CD4-positive, CD25-positive, alpha-beta regulatory T cell (primary cell): ENCODE results near the gene UBE2B. TPM values are rescaled to one million over a fixed set of nuclear protein-coding genes. Genes with fewer than 3 reads are reported as not detected.
"Not testable (repeated sequence)": the region's sequence is repeated elsewhere in the genome, so short reads cannot be mapped to it uniquely, and the experiment has no call there.

Source experiments
- ATAC-seq, 2 donors: fragments of 150-1000 bp; cut with Tn5 transposase; one replicate each; pipeline ENCODE4 v1.10.0; 2021; ENCODE audit warnings: low read depth in 2 of 2, moderate number of reproducible peaks in 2 of 2, moderate library complexity in 1 of 2
- DNase-seq, 3 donors: peaks; one replicate each; pipeline versions ENCODE4 v3.0.0 to v3.0.0-alpha.2; 2012 to 2022; ENCODE audit warnings: mixed read lengths in 1 of 3
- H3K27ac ChIP-seq: one replicate; pipeline ENCODE4 v1.7.0; 2013; ENCODE audit warnings: mild to moderate bottlenecking, low read length; ENCODE audit not compliant: insufficient read depth, poor library complexity, severe bottlenecking
- H3K27me3 ChIP-seq: one replicate; pipeline ENCODE4 v1.7.0; 2013; ENCODE audit warnings: low read length; ENCODE audit not compliant: control insufficient read depth, insufficient read depth
- H3K36me3 ChIP-seq: one replicate; pipeline ENCODE4 v1.7.0; 2013; ENCODE audit warnings: mild to moderate bottlenecking, low read length, moderate library complexity; ENCODE audit not compliant: control insufficient read depth, insufficient read depth
- H3K4me1 ChIP-seq: 2 replicates; pipeline ENCODE4 v1.7.0; 2013; ENCODE audit warnings: mild to moderate bottlenecking, low read length; ENCODE audit not compliant: insufficient read depth, control insufficient read depth, poor library complexity, severe bottlenecking
- H3K4me3 ChIP-seq: one replicate; pipeline ENCODE4 v1.7.0; 2013; ENCODE audit warnings: low read depth, mild to moderate bottlenecking, low read length, moderate library complexity
- H3K9me3 ChIP-seq, 2 experiments: 1 replicate in 1 of 2; 2 replicates in 1 of 2; pipeline ENCODE4 v1.7.0; 2013; ENCODE audit warnings: low read length in 2 of 2, mild to moderate bottlenecking in 1 of 2, moderate library complexity in 1 of 2; ENCODE audit not compliant: control insufficient read depth in 2 of 2
- H3K27ac Mint-ChIP-seq, 3 donors: one replicate each; pipeline ENCODE4 v1.8.0; 2020 to 2022; ENCODE audit warnings: mild to moderate bottlenecking in 3 of 3, mixed read lengths in 3 of 3, moderate library complexity in 2 of 3
- H3K27me3 Mint-ChIP-seq: one replicate; pipeline ENCODE4 v1.8.0; 2022; ENCODE audit warnings: mild to moderate bottlenecking, mixed read lengths
- H3K36me3 Mint-ChIP-seq: one replicate; pipeline ENCODE4 v1.8.0; 2020; ENCODE audit warnings: mixed read lengths
- H3K4me1 Mint-ChIP-seq, 4 donors: one replicate each; pipeline ENCODE4 v1.8.0; 2020 to 2022; ENCODE audit warnings: mixed read lengths in 4 of 4, mild to moderate bottlenecking in 1 of 4
- H3K4me3 Mint-ChIP-seq, 4 donors: one replicate each; pipeline ENCODE4 v1.8.0; 2020 to 2022; ENCODE audit warnings: mild to moderate bottlenecking in 4 of 4, mixed read lengths in 4 of 4, moderate library complexity in 3 of 4
- H3K9me3 Mint-ChIP-seq, 7 donors: one replicate each; pipeline ENCODE4 v1.8.0; 2020 to 2022; ENCODE audit warnings: mixed read lengths in 7 of 7, mild to moderate bottlenecking in 3 of 7, moderate library complexity in 2 of 7
- polyA plus RNA-seq, 4 donors: library from polyadenylated mRNA; unstranded; fragments of 300-500 nt; fragmentation: Illumina TruSeq; gene quantifications; one replicate each; pipeline ENCODE4 v1.2.3, GENCODE V29; 2021
- total RNA-seq: library from RNA; stranded (reverse); gene quantifications from one replicate; pipeline ENCODE4 v1.2.3, GENCODE V29; 2022

The UBE2B gene
- total and polyA plus RNA-seq, 5 donors from 2014 or later: 84.5 to 142 (median 97.0) TPM

- H3K27ac ChIP-seq, H3K4me3 ChIP-seq, H3K27me3 Mint-ChIP-seq, H3K27ac Mint-ChIP-seq, H3K4me3 Mint-ChIP-seq, H3K9me3 Mint-ChIP-seq, ATAC-seq, H3K9me3 ChIP-seq, H3K27me3 ChIP-seq, DNase-seq: not testable (repeated sequence)
- Mint-ChIP-seq H3K36me3 (peaks cover 33% of the 10 kb centered on the region), H3K4me1 (peaks cover 27 to 47% (median 29%) of the 10 kb centered on the region in 4 donors)
- Histone ChIP-seq H3K4me1 (peaks cover 15% of the 10 kb centered on the region), H3K36me3 (peaks cover 73% of the 10 kb centered on the region)
These were observed 10.8 kb downstream of the UBE2B start for GRCh38 chr5:134382204-134382603.

GRCh38 chr5:134383980-134384697, 12.8 kb downstream of the UBE2B start:
- no peak for DNase-seq
- Histone ChIP-seq H3K27me3 (no peaks in the 10 kb centered on the region), H3K27ac (peak overlapping the region; percentile 18), H3K9me3 (no peaks in the 10 kb centered on the region), H3K4me3 (no peak overlapping the region), H3K36me3 (peaks cover 83% of the 10 kb centered on the region), H3K4me1 (peaks cover 12% of the 10 kb centered on the region)
- H3K27ac Mint-ChIP-seq: peak overlapping the region in 2 of 3 donors; percentile 23 to 75
- no peaks in the 10 kb centered on the region for H3K9me3 Mint-ChIP-seq
- no peak for ATAC-seq
- peaks cover 14 to 28% (median 17%) of the 10 kb centered on the region in 4 donors for H3K4me1 Mint-ChIP-seq
- no peak overlapping the region for H3K4me3 Mint-ChIP-seq
- peaks cover 48% of the 10 kb centered on the region for H3K36me3 Mint-ChIP-seq
- H3K27me3 Mint-ChIP-seq: no peaks in the 10 kb centered on the region

- H3K4me1 ChIP-seq: no peaks in the 10 kb centered on the region
- no peak overlapping the region for H3K27ac ChIP-seq
- H3K9me3 ChIP-seq: no peaks in the 10 kb centered on the region
- no peaks in the 10 kb centered on the region for H3K27me3 ChIP-seq
- no peak overlapping the region for H3K4me3 ChIP-seq
- H3K9me3 Mint-ChIP-seq: no peaks in the 10 kb centered on the region
- no peak overlapping the region for H3K4me3 Mint-ChIP-seq
- DNase-seq (no peak), ATAC-seq (no peak)
- peaks cover 6 to 13% (median 11%) of the 10 kb centered on the region in 4 donors for H3K4me1 Mint-ChIP-seq
- no peaks in the 10 kb centered on the region for H3K27me3 Mint-ChIP-seq
- peak overlapping the region in 1 of 3 donors; percentile 40 for H3K27ac Mint-ChIP-seq
- H3K36me3 Mint-ChIP-seq: peaks cover 57% of the 10 kb centered on the region
- H3K36me3 ChIP-seq: peaks cover 90% of the 10 kb centered on the region
These were observed 16.1 kb downstream of the UBE2B start for GRCh38 chr5:134387443-134387842.

- Histone ChIP-seq H3K4me3 (no peak overlapping the region), H3K27me3 (no peaks in the 10 kb centered on the region), H3K36me3 (peaks cover 93% of the 10 kb centered on the region), H3K4me1 (no peaks in the 10 kb centered on the region), H3K9me3 (no peaks in the 10 kb centered on the region), H3K27ac (no peak overlapping the region)
- peak overlapping the region in 1 of 4 donors; percentile 32 for H3K4me3 Mint-ChIP-seq
- no peaks in the 10 kb centered on the region for H3K9me3 Mint-ChIP-seq
- peaks cover 52% of the 10 kb centered on the region for H3K36me3 Mint-ChIP-seq
- ATAC-seq (no peak), DNase-seq (no peak)
- H3K27me3 Mint-ChIP-seq: no peaks in the 10 kb centered on the region
- no peak overlapping the region for H3K27ac Mint-ChIP-seq
- peaks cover 0 to 8% (median 3%) of the 10 kb centered on the region in 4 donors for H3K4me1 Mint-ChIP-seq
These were observed 20.9 kb downstream of the UBE2B start for GRCh38 chr5:134392301-134392700.

GRCh38 chr5:134394932-134395331, 23.6 kb downstream of the UBE2B start:
- peaks cover 0 to 8% (median 4%) of the 10 kb centered on the region in 4 donors for H3K4me1 Mint-ChIP-seq
- H3K36me3 Mint-ChIP-seq: peaks cover 51% of the 10 kb centered on the region
- no peaks in the 10 kb centered on the region for H3K9me3 Mint-ChIP-seq
- H3K27ac Mint-ChIP-seq: no peak overlapping the region
- no peak overlapping the region for H3K4me3 Mint-ChIP-seq
- Histone ChIP-seq H3K9me3 (no peaks in the 10 kb centered on the region), H3K4me1 (no peaks in the 10 kb centered on the region), H3K27ac (no peak overlapping the region), H3K27me3 (no peaks in the 10 kb centered on the region), H3K4me3 (no peak overlapping the region), H3K36me3 (peaks cover 86% of the 10 kb centered on the region)
- ATAC-seq: no peak
- no peak for DNase-seq
- no peaks in the 10 kb centered on the region for H3K27me3 Mint-ChIP-seq

GRCh38 chr5:134396274-134396673, 24.9 kb downstream of the UBE2B start:
- Histone ChIP-seq H3K4me3 (no peak overlapping the region), H3K36me3 (peaks cover 72% of the 10 kb centered on the region), H3K4me1 (no peaks in the 10 kb centered on the region), H3K9me3 (no peaks in the 10 kb centered on the region), H3K27me3 (no peaks in the 10 kb centered on the region), H3K27ac (no peak overlapping the region)
- no peak for DNase-seq
- Mint-ChIP-seq H3K36me3 (peaks cover 44% of the 10 kb centered on the region), H3K4me3 (no peak overlapping the region), H3K27ac (no peak overlapping the region), H3K9me3 (no peaks in the 10 kb centered on the region), H3K4me1 (peaks cover 0 to 11% (median 4%) of the 10 kb centered on the region in 4 donors), H3K27me3 (no peaks in the 10 kb centered on the region)
- no peak for ATAC-seq

- peak in 1 of 2 donors; percentile 21 for ATAC-seq
- peaks cover 68% of the 10 kb centered on the region for H3K36me3 ChIP-seq
- Mint-ChIP-seq H3K9me3 (peaks cover 0 to 2% (median 0%) of the 10 kb centered on the region in 7 donors), H3K36me3 (peaks cover 43% of the 10 kb centered on the region), H3K27me3 (no peaks in the 10 kb centered on the region), H3K27ac (no peak overlapping the region), H3K4me1 (peaks cover 0 to 11% (median 4%) of the 10 kb centered on the region in 4 donors), H3K4me3 (no peak overlapping the region)
- no peak overlapping the region for H3K4me3 ChIP-seq
- H3K4me1 ChIP-seq: no peaks in the 10 kb centered on the region
- H3K9me3 ChIP-seq: no peaks in the 10 kb centered on the region
- DNase-seq: no peak
- no peak overlapping the region for H3K27ac ChIP-seq
- H3K27me3 ChIP-seq: no peaks in the 10 kb centered on the region
These were observed 25.8 kb downstream of the UBE2B start for GRCh38 chr5:134397196-134397595.

GRCh38 chr5:134398609-134399155, 27.3 kb downstream of the UBE2B start:
- Histone ChIP-seq H3K27ac (no peak overlapping the region), H3K36me3 (peaks cover 56% of the 10 kb centered on the region), H3K9me3 (no peaks in the 10 kb centered on the region), H3K4me1 (no peaks in the 10 kb centered on the region), H3K4me3 (no peak overlapping the region), H3K27me3 (no peaks in the 10 kb centered on the region)
- H3K27ac Mint-ChIP-seq: no peak overlapping the region
- H3K27me3 Mint-ChIP-seq: no peaks in the 10 kb centered on the region
- H3K4me3 Mint-ChIP-seq: no peak overlapping the region
- no peak for DNase-seq
- ATAC-seq: no peak
- H3K36me3 Mint-ChIP-seq: peaks cover 37% of the 10 kb centered on the region
- peaks cover 0 to 11% (median 4%) of the 10 kb centered on the region in 4 donors for H3K4me1 Mint-ChIP-seq
- peaks cover 0 to 2% (median 0%) of the 10 kb centered on the region in 7 donors for H3K9me3 Mint-ChIP-seq
